Fibroblast of villous mesenchyme (primary cell): ENCODE data around the gene ST3GAL4. TPM values are rescaled to one million over a fixed set of nuclear protein-coding genes. Genes with fewer than 3 reads are reported as not detected.
A peak's percentile ranks its signal among the peaks of the same experiment; 100 is the strongest.

Experiments
- DNase-seq: peaks from one replicate; pipeline ENCODE4 v3.0.0-alpha.2; 2010; ENCODE audit warnings: low read depth
- H3K4me3 ChIP-seq: 2 replicates; pipeline ENCODE4 v1.5.1; 2011; ENCODE audit warnings: low read depth, mild to moderate bottlenecking, low read length
- total RNA-seq: library from RNA; depleted of rRNA; stranded (reverse); fragments of >200 nt; gene quantifications from 2 replicates; pipeline ENCODE4 v1.2.3, GENCODE V29; 2012
- TF ChIP-seq, protein P1 (sequence below): IDR thresholded peaks from 2 replicates; pipeline ENCODE4 v1.5.1; 2012; ENCODE audit warnings: low read depth, mild to moderate bottlenecking, low read length; ENCODE audit not compliant: insufficient read depth

Gene ST3GAL4
- total RNA-seq, 1 donor: 16.8 TPM

DNA sequence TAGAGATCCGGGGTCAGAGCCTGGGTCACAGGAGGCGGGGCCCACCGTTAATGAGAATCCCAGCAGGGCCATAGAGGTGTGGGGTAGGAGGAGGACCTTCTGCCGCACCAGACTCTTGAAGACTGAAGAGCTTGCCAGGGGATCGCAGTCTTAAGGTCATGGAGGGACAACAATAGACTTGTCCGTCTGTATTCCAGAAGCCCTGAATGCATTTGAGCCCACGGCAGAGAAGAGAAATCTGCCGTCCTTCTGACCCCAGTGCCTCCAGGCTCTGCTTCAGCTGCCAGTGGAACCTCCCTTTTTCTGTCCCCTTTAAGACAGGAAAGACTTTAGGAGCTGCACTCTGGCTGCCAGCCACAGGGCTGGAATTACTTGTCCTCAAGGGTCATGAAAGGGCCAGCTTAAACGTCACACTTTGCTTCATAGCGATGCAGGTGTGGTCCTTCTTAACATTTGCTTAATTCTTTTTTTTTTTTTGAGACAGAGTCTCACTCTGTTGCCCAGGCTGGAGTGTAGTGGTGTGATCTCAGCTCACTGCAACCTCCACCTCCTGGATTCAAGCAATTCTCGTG is 15.5 kb upstream of the ST3GAL4 start:
- no peak overlapping the region for H3K4me3 ChIP-seq
- TF ChIP-seq, protein P1, sequence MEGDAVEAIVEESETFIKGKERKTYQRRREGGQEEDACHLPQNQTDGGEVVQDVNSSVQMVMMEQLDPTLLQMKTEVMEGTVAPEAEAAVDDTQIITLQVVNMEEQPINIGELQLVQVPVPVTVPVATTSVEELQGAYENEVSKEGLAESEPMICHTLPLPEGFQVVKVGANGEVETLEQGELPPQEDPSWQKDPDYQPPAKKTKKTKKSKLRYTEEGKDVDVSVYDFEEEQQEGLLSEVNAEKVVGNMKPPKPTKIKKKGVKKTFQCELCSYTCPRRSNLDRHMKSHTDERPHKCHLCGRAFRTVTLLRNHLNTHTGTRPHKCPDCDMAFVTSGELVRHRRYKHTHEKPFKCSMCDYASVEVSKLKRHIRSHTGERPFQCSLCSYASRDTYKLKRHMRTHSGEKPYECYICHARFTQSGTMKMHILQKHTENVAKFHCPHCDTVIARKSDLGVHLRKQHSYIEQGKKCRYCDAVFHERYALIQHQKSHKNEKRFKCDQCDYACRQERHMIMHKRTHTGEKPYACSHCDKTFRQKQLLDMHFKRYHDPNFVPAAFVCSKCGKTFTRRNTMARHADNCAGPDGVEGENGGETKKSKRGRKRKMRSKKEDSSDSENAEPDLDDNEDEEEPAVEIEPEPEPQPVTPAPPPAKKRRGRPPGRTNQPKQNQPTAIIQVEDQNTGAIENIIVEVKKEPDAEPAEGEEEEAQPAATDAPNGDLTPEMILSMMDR: no peak
- DNase-seq: peak; percentile 86

DNA sequence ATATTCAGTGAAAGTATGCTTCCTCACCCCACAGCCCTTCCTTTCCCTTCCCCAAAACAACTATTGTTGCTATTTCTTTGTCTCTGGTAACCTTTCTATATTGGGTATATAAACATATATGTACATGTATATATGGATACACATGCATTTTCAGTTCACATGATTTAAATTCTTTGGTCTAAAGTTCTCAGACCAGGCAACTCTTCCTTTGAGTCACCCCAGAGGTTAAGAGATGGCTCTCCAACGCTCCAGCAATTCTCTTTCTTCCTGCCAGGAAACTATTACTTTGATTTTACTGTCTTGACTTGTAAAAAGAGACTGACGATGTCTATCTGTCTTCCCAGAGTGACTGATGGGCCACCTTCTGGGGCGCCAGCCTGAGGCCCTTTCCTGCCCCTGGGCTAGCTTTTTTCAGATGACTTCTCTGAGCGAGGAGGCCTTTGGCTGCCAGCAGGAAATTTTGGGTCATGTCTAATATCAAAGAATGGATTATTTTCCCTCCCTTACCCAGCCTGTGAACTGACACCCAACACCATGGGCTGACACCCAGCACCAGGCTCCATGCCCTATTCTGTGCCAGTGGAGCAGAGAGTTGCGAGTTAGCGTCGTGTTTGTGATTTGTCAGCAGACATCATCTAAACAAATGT is 14.4 kb upstream of the ST3GAL4 start:
- no peak overlapping the region for H3K4me3 ChIP-seq
- DNase-seq: no peak
- TF ChIP-seq, protein P1: no peak

DNA sequence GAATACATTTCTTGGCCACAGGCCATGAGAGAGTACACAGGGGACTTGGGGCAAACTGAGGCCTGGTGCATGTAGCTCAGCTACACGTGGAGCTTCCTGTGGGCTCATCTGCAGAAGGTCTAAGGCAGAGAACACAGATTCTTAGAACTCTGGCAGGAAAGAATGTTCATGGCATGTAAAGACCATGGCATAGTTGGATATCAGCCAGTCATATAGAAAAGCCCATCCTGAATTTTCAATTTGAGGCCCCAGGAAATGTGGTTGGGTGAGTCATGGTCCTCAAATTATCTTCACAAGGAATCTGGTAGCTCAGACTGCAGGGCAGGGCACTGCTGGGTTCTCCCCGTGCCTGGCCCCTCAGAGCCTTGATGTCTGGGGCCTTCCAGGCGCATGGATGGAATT is 13.7 kb upstream of the ST3GAL4 start:
- TF ChIP-seq, protein P1: no peak
- H3K4me3 ChIP-seq: no peak overlapping the region
- peak; percentile 87 for DNase-seq

DNA sequence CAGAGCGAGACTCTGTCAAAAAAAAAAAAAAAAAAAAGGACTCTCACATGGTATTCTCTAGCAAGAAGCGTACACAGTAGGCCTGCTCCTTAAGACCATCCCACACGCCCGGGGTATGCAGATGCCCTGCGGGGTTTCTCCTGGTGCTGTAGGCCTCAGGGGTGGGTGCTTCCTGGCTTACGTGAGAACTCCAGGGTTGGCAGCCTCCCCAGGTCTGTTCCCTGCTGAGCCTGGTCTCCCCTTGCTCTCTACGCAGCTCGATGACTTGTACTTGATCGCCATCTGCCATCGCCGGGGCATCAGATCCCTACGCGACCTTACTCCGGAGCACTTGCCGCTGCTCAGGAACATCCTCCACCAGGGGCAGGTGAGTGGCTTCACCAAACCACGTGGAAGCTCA is 12.4 kb upstream of the ST3GAL4 start:
- no peak for DNase-seq
- TF ChIP-seq, protein P1: no peak
- H3K4me3 ChIP-seq: no peak overlapping the region

DNA sequence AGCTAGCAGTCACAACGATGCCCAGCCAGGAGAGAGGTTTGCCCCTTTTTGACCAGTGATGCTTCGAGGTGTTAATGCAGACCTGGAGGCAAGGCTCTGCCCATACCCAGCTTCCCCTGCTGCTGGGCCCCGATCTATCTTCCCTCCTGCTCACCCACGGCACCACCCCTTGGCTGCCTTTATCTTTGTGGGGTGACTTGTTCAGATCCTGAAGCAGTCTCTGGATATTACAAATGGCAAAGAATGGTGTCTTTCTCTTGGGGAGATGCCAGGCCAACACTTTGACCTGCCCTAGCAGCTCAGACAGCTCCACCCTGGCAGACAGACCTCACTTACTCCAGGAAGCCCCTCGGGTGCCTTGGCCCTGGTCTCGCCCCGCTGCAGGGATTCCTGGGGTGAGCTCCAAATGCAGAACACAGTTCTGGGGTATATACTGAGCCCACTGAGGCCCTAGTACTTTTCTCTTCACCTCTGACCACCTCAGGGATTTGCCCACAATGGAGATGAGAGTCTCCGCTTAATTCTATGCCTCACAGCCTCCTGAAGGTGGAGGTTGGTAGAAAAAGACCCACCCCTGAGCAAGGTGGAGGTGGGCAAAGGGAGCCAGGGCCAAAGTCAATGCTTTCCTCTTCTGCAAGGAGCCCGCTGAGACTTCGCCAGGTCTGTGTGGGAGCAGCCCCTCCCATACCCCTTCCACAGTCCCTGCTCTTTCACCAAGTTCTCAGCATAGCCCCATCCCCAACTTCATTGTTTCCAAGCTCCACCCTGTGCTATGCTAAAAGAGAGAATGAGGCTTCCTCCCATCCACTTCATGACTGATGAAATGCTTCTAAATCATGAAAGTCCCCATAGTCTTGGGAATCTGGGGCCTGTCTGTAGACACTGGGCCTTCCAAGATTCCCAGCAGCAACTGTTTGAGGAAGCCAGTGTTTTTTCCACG is 11.1 kb upstream of the ST3GAL4 start:
- TF ChIP-seq, protein P1: no peak
- H3K4me3 ChIP-seq: no peak overlapping the region
- DNase-seq: no peak

DNA sequence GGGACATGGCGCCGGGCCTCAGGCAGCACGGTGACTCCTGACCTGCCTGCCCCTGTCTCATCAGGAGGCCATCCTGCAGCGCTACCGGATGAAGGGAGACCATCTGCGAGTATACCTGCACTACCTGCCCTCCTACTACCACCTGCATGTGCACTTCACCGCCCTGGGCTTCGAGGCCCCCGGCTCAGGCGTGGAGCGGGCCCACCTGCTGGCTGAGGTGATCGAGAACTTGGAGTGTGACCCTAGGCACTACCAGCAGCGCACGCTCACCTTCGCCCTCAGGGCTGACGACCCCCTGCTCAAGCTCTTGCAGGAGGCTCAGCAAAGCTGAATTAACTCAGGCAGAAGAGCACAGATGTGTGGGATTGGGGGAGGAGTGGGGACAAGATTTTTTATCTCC is 10.2 kb upstream of the ST3GAL4 start:
- TF ChIP-seq, protein P1: no peak
- H3K4me3 ChIP-seq: no peak overlapping the region
- no peak for DNase-seq
